Astrocyte (in vitro differentiated cells and primary cell): Measurements from ENCODE around the gene AGXT2. TPM values are rescaled to one million over a fixed set of nuclear protein-coding genes. Genes with fewer than 3 reads are reported as not detected.

Source experiments
- DNase-seq: peaks from one replicate; pipeline ENCODE4 v3.0.0-alpha.2; 2010; ENCODE audit warnings: low read depth
- FAIRE-seq: peaks from 2 replicates; lab custom pipeline; 2011; peaks lifted over from hg19 to GRCh38; lab: Jason Lieb, UNC
- H2AFZ ChIP-seq: 2 replicates; pipeline ENCODE4 v1.6.0; 2012; ENCODE audit warnings: low read depth, low read length, inconsistent platforms
- H3K27ac ChIP-seq: 2 replicates; pipeline ENCODE4 v1.5.1; 2011; ENCODE audit warnings: low read depth, low read length, inconsistent platforms
- H3K27me3 ChIP-seq: 2 replicates; pipeline ENCODE4 v1.6.0; 2011; ENCODE audit warnings: low read length, inconsistent platforms; ENCODE audit not compliant: insufficient read depth
- H3K36me3 ChIP-seq: 2 replicates; pipeline ENCODE4 v1.5.1; 2011; ENCODE audit warnings: low read length, inconsistent platforms; ENCODE audit not compliant: insufficient read depth
- H3K4me1 ChIP-seq: 2 replicates; pipeline ENCODE4 v1.5.1; 2011; ENCODE audit warnings: low read length, inconsistent platforms; ENCODE audit not compliant: insufficient read depth
- H3K4me2 ChIP-seq: 2 replicates; pipeline ENCODE4 v1.6.0; 2012; ENCODE audit warnings: low read length, inconsistent platforms
- H3K4me3 ChIP-seq: 2 replicates; pipeline ENCODE4 v1.5.1; 2011; ENCODE audit warnings: low read depth, mild to moderate bottlenecking, low read length, inconsistent platforms; ENCODE audit not compliant: insufficient read depth
- H3K79me2 ChIP-seq: 2 replicates; pipeline ENCODE4 v1.6.0; 2012; ENCODE audit warnings: mild to moderate bottlenecking, low read length, inconsistent platforms; ENCODE audit not compliant: insufficient read depth
- H3K9ac ChIP-seq: 2 replicates; pipeline ENCODE4 v1.6.0; 2012; ENCODE audit warnings: mild to moderate bottlenecking, low read length, inconsistent platforms
- H3K9me3 ChIP-seq: 2 replicates; pipeline ENCODE4 v1.5.1; 2012; ENCODE audit warnings: low read depth, mild to moderate bottlenecking, low read length, inconsistent platforms; ENCODE audit not compliant: insufficient read depth
- H4K20me1 ChIP-seq: 2 replicates; pipeline ENCODE4 v1.6.0; 2012; ENCODE audit warnings: low read length, inconsistent platforms; ENCODE audit not compliant: insufficient read depth
- H3K27ac Mint-ChIP-seq: one replicate; pipeline ENCODE4 v1.8.0; 2021; ENCODE audit warnings: mild to moderate bottlenecking, mixed read lengths; ENCODE audit not compliant: unreplicated experiment
- H3K27me3 Mint-ChIP-seq: one replicate; pipeline ENCODE4 v1.8.0; 2021; ENCODE audit warnings: low read depth, mixed read lengths; ENCODE audit not compliant: unreplicated experiment
- H3K36me3 Mint-ChIP-seq: one replicate; pipeline ENCODE4 v1.8.0; 2021; ENCODE audit warnings: low read depth, mixed read lengths; ENCODE audit not compliant: unreplicated experiment
- H3K4me1 Mint-ChIP-seq: one replicate; pipeline ENCODE4 v1.8.0; 2021; ENCODE audit warnings: low read depth, mixed read lengths; ENCODE audit not compliant: unreplicated experiment
- H3K4me3 Mint-ChIP-seq: one replicate; pipeline ENCODE4 v1.8.0; 2021; ENCODE audit warnings: mild to moderate bottlenecking, moderate library complexity, mixed read lengths; ENCODE audit not compliant: unreplicated experiment
- H3K9me3 Mint-ChIP-seq: one replicate; pipeline ENCODE4 v1.8.0; 2021; ENCODE audit warnings: mild to moderate bottlenecking, mixed read lengths; ENCODE audit not compliant: unreplicated experiment
- CTCF ChIP-seq: IDR thresholded peaks from 2 replicates; pipeline ENCODE4 v1.5.1; 2011; ENCODE audit warnings: low read depth, mild to moderate bottlenecking, inconsistent platforms, low read length, moderate library complexity; ENCODE audit not compliant: insufficient read depth
- EZH2 ChIP-seq: IDR thresholded peaks from 2 replicates; pipeline ENCODE4 v1.6.1; 2012; ENCODE audit warnings: mild to moderate bottlenecking, low read length, inconsistent platforms; ENCODE audit not compliant: insufficient read depth
- total RNA-seq: library from RNA; stranded (reverse); gene quantifications from 2 replicates; pipeline ENCODE4 v1.2.1, GENCODE V29; 2021

AGXT2 gene
- total RNA-seq, 1 donor from 2014 or later, result not detected

- Mint-ChIP-seq H3K4me1 (peaks cover 6% of the 10 kb centered on the region), H3K4me3 (no peak overlapping the region), H3K9me3 (peaks cover 3% of the 10 kb centered on the region), H3K27ac (no peak overlapping the region), H3K27me3 (peaks cover 8% of the 10 kb centered on the region), H3K36me3 (no peaks in the 10 kb centered on the region)
- no peak overlapping the region for H3K4me3 ChIP-seq
- H3K4me2 ChIP-seq, result no peak overlapping the region
- TF ChIP-seq EZH2, result no peak
- H3K9me3 ChIP-seq, result no peaks in the 10 kb centered on the region
- no peak for DNase-seq
- H3K9ac ChIP-seq, result no peak overlapping the region
- H3K27ac ChIP-seq, result no peak overlapping the region
- H3K79me2 ChIP-seq, result no peaks in the 10 kb centered on the region
- no peak for FAIRE-seq
- H4K20me1 ChIP-seq, result no peaks in the 10 kb centered on the region
- H3K4me1 ChIP-seq, result no peaks in the 10 kb centered on the region
- peaks cover 4% of the 10 kb centered on the region for H3K27me3 ChIP-seq
- H2AFZ ChIP-seq, result no peak overlapping the region
- no peaks in the 10 kb centered on the region for H3K36me3 ChIP-seq
Measured at GRCh38 chr5:35012365-35012764, 35.4 kb downstream of the AGXT2 start.

- Histone ChIP-seq H2AFZ (no peak overlapping the region), H3K4me2 (no peak overlapping the region), H3K9ac (no peak overlapping the region), H3K4me3 (no peak overlapping the region), H3K27me3 (peaks cover 3% of the 10 kb centered on the region), H3K27ac (no peak overlapping the region), H3K36me3 (no peaks in the 10 kb centered on the region), H3K4me1 (no peaks in the 10 kb centered on the region), H3K9me3 (no peaks in the 10 kb centered on the region), H4K20me1 (no peaks in the 10 kb centered on the region), H3K79me2 (no peaks in the 10 kb centered on the region)
- TF ChIP-seq CTCF, result no peak
- TF ChIP-seq EZH2, result no peak
- Mint-ChIP-seq H3K27me3 (no peaks in the 10 kb centered on the region), H3K36me3 (no peaks in the 10 kb centered on the region), H3K4me3 (no peak overlapping the region), H3K9me3 (peaks cover 3% of the 10 kb centered on the region), H3K27ac (no peak overlapping the region), H3K4me1 (no peaks in the 10 kb centered on the region)
- no peak for FAIRE-seq
- no peak for DNase-seq
Measured at GRCh38 chr5:35010676-35011075, 37.1 kb downstream of the AGXT2 start.

GRCh38 chr5:35009657-35010056 lies 38.1 kb downstream of the AGXT2 start:
- H3K4me1 ChIP-seq, result no peaks in the 10 kb centered on the region
- no peaks in the 10 kb centered on the region for H3K79me2 ChIP-seq
- DNase-seq (no peak), FAIRE-seq (no peak)
- Mint-ChIP-seq H3K27ac (no peak overlapping the region), H3K9me3 (peaks cover 3% of the 10 kb centered on the region), H3K4me3 (no peak overlapping the region), H3K27me3 (peaks cover 3% of the 10 kb centered on the region), H3K36me3 (no peaks in the 10 kb centered on the region), H3K4me1 (no peaks in the 10 kb centered on the region)
- no peaks in the 10 kb centered on the region for H3K36me3 ChIP-seq
- H3K4me2 ChIP-seq, result no peak overlapping the region
- H3K9ac ChIP-seq, result no peak overlapping the region
- peaks cover 6% of the 10 kb centered on the region for H3K27me3 ChIP-seq
- no peaks in the 10 kb centered on the region for H3K9me3 ChIP-seq
- H3K4me3 ChIP-seq, result no peak overlapping the region
- TF ChIP-seq EZH2 (no peak), CTCF (no peak)
- H2AFZ ChIP-seq, result no peak overlapping the region
- no peaks in the 10 kb centered on the region for H4K20me1 ChIP-seq
- H3K27ac ChIP-seq, result no peak overlapping the region
